C1 segment of cervical spinal cord (tissue), 14 donors: Measurements from ENCODE around the gene CCDC57.
A peak's percentile ranks its signal among the peaks of the same experiment; 100 is the strongest.

Experiments used
- DNase-seq, 14 donors: peaks; one replicate each; lab custom pipeline; 2025; lab: John Stamatoyannopoulos, UW

The CCDC57 gene

DNA sequence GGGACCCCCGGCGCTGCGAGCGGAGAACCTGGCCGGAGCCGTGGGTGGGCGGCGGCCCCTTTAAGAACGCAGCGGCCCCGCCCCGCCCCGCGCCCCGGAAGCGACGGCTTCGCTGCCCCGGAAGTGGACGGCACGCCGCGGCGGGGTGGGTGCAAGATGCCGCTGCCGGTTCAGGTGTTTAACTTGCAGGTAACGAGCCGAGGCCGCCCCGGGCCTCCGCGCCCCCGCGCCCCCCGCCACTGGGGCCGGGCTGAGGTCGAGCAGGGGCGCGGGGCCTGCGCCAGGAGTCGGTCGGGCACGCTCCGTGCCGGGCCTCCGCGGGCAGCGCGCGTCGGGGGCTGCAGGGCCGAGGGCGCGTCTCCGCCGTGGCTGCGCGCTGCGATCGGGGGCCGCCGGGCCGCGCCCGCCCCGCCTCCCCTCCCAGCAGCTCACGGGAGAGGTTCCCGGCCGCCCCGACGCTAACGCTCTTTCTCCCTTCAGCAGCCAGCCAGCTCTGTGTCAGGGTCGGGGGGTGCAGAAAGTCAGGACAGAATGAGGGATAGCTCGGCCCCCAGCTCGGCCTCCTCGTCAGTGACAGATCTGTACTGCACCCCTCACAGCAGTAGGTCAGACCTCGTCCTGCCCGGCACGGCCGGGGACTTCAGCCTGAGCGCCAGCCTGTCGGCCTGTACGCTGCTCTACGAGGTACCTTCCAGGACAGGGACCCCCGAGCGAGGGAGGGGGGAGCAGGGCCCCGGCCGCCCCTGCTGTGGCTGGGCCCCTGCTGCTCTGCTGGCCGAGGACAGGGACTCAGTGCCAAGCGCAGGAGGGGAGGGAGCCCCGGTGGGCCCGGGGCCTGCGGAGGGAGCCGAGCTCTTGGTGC lies 160.6 kb downstream of the CCDC57 start, which contains the start of the genes GPS1 and RFNG:
Gene GPS1, plus strand, starts transcription at position 123 of the 862 bp plus-strand sequence. Its CDS starts 34 bp downstream, at position 157.
Gene RFNG, minus strand, starts transcription at position 36 of the 862 bp plus-strand sequence. CDS start 45 bp downstream, outside the sequence.
- peak in 12 of 14 donors; percentile 11 to 86 (median 49) for DNase-seq
